DMS114 treated with DMSO at 0.1 percent for 48 hours (cell line): ENCODE results near the gene VPS41.
"Not testable (repeated sequence)": the region's sequence is repeated elsewhere in the genome, so short reads cannot be mapped to it uniquely, and the experiment has no call there.

Experiments used
- DNase-seq: peaks from one replicate; lab custom pipeline; 2025; ENCODE audit not compliant: unreplicated experiment; lab: John Stamatoyannopoulos, UW

Gene VPS41

GRCh38 chr7:38908759-38909335, at the start of gene VPS41:
Gene VPS41 (minus strand): TSS chr7:38909191. CDS start chr7:38909174, 17 bp downstream.
- peak; percentile 73 for DNase-seq

GRCh38 chr7:38955892-38956291, 46.9 kb upstream of the VPS41 start:
- no peak for DNase-seq

GRCh38 chr7:38953971-38954370, 45.0 kb upstream of the VPS41 start:
- DNase-seq: no peak

- no peak for DNase-seq
Measured at GRCh38 chr7:38953227-38953626, 44.2 kb upstream of the VPS41 start.

- DNase-seq: no peak
Measured at GRCh38 chr7:38951213-38951612, 42.2 kb upstream of the VPS41 start.

- DNase-seq: no peak
Measured at GRCh38 chr7:38950309-38950708, 41.3 kb upstream of the VPS41 start.

- not testable (repeated sequence) for DNase-seq
Measured at GRCh38 chr7:38947541-38947940, 38.5 kb upstream of the VPS41 start.

GRCh38 chr7:38942431-38943051, 33.5 kb upstream of the VPS41 start:
- no peak for DNase-seq

- no peak for DNase-seq
Measured at GRCh38 chr7:38940774-38941173, 31.8 kb upstream of the VPS41 start.

GRCh38 chr7:38938589-38938988, 29.6 kb upstream of the VPS41 start:
- DNase-seq: no peak

- DNase-seq: no peak
Measured at GRCh38 chr7:38938001-38938485, 29.1 kb upstream of the VPS41 start.

GRCh38 chr7:38936641-38937040, 27.6 kb upstream of the VPS41 start:
- DNase-seq: no peak

GRCh38 chr7:38934536-38934935, 25.5 kb upstream of the VPS41 start:
- no peak for DNase-seq

- DNase-seq: no peak
Measured at GRCh38 chr7:38934051-38934450, 25.1 kb upstream of the VPS41 start.

GRCh38 chr7:38932509-38933168, 23.6 kb upstream of the VPS41 start:
- peak; percentile 39 for DNase-seq

- no peak for DNase-seq
Measured at GRCh38 chr7:38929460-38930171, 20.6 kb upstream of the VPS41 start.

GRCh38 chr7:38928506-38928905, 19.5 kb upstream of the VPS41 start:
- no peak for DNase-seq

- DNase-seq: no peak
Measured at GRCh38 chr7:38927751-38928150, 18.8 kb upstream of the VPS41 start.

- no peak for DNase-seq
Measured at GRCh38 chr7:38920731-38921130, 11.7 kb upstream of the VPS41 start.

- DNase-seq: no peak
Measured at GRCh38 chr7:38916396-38916795, 7.4 kb upstream of the VPS41 start.

GRCh38 chr7:38909870-38910269, 879 bp upstream of the VPS41 start:
- DNase-seq: no peak

- no peak for DNase-seq
Measured at GRCh38 chr7:38907766-38908165, 1.2 kb downstream of the VPS41 start.
